Adipocyte (in vitro differentiated cells): ENCODE data around the gene IQCC.

Experiments used
- DNase-seq: peaks from one replicate; pipeline ENCODE4 v3.0.0-alpha.2; 2015; ENCODE audit warnings: low read depth
- H3K27me3 ChIP-seq: replicated peaks from 2 replicates; pipeline ENCODE4 v1.7.0; 2013; ENCODE audit warnings: mild to moderate bottlenecking, low read length, moderate library complexity; ENCODE audit not compliant: control insufficient read depth, insufficient read depth
- H3K36me3 ChIP-seq: 2 replicates; pipeline ENCODE4 v1.7.0; 2013; ENCODE audit warnings: low read length, mild to moderate bottlenecking, moderate library complexity; ENCODE audit not compliant: control insufficient read depth, insufficient read depth, severe bottlenecking
- H3K4me1 ChIP-seq: 2 replicates; pipeline ENCODE4 v1.7.0; 2013; ENCODE audit warnings: mild to moderate bottlenecking, low read length, moderate library complexity; ENCODE audit not compliant: control insufficient read depth, insufficient read depth
- H3K4me3 ChIP-seq: 2 replicates; pipeline ENCODE4 v1.7.0; 2013; ENCODE audit warnings: mild to moderate bottlenecking, low read length, moderate library complexity
- H3K9ac ChIP-seq: 2 replicates; pipeline ENCODE4 v1.7.0; 2013; ENCODE audit warnings: mild to moderate bottlenecking, low read length, moderate library complexity
- H3K9me3 ChIP-seq: 2 replicates; pipeline ENCODE4 v1.7.0; 2013; ENCODE audit warnings: mild to moderate bottlenecking, low read length, moderate library complexity; ENCODE audit not compliant: control insufficient read depth

The IQCC gene

DNA sequence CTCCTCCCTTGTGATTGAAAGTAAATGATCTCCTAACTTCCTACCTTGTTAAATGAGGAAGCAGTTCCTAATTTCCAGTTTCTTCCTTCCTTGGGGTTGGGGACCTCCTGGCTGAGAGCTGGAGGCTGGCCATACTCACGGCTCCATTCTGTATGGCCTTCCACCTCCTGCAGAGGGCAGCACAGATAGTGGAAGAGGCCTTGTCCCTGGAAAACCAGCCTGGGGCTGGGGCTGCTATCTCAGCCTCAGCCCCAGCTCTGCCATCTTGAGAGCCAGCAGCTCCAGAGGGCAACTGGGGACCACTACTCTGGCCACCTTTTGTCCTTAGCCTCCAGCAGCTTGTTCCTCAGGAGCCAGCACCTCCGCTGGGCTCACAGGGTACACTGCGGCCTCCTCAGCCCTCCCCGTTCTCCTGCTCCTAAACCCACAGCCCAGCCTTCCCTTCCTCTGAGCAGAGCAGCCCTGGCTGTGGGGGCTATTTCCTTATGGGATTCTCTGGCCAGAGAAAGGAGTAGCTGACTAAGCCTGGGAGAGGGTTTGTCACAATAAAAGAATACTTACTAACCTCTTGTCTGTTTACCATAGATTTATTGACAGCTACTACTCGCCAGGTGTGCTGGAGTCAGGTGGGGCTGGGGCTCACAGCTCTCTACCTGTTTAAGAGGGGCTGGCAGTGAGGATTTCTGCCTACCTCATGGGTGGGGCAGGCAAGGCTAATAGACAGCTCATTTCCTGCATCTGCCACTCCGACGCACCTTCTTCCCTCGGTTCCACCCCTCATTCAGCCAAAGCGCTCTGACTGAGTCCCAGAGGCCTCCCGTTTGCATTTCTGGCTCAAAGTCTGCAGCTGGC, 10.4 kb downstream of the IQCC start:
- Histone ChIP-seq H3K9ac (peak overlapping the region; percentile 30), H3K36me3 (peaks cover 27% of the 10 kb centered on the region), H3K9me3 (no peaks in the 10 kb centered on the region), H3K4me1 (peaks cover 16% of the 10 kb centered on the region), H3K4me3 (no peak overlapping the region), H3K27me3 (no peaks in the 10 kb centered on the region)
- peak; percentile 88 for DNase-seq

DNA sequence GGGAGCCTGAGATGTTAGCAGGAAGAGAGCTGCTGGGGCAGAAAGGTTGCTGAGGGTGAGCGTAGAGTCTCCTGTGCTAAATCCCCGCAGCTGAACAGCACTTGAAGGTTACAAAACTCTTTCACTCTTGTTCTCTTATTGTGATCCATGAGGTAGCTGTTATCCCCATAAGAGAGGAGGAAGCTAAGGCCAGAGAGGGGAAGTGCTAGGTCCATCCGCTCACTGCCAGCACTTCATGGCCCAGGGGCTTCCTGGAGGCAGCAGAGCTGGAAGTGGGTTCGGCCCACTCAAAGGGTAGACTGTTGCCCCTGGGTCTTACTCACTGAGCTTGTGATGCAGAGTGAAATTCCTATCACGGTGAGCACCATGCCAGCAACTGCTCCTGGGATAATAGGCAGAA, 11.1 kb downstream of the IQCC start:
- Histone ChIP-seq H3K4me3 (no peak overlapping the region), H3K27me3 (no peaks in the 10 kb centered on the region), H3K36me3 (peaks cover 27% of the 10 kb centered on the region), H3K9ac (no peak overlapping the region), H3K4me1 (peaks cover 23% of the 10 kb centered on the region), H3K9me3 (no peaks in the 10 kb centered on the region)
- DNase-seq, result no peak

DNA sequence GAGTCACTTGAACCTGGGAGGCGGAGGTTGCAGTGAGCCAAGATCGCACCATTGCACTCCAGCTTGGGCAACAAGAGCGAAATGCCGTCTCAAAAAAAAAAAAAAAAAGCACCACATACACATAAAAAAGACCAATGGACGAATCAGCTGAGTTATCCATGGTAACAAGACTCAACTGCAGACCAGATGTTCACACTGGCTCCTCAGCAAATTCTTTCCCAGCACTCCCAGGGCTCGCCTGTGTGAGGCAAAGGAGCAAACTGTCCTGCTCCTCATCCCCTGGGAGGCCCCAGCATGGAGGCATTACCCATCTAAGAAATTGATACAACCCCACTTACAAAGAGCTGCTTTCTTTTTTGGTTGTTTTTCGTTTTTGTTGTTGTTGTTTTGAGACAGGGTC, 13.6 kb downstream of the IQCC start:
- H3K36me3 ChIP-seq, result peaks cover 31% of the 10 kb centered on the region
- DNase-seq, result no peak
- H3K4me3 ChIP-seq, result no peak overlapping the region
- no peaks in the 10 kb centered on the region for H3K9me3 ChIP-seq
- peaks cover 34% of the 10 kb centered on the region for H3K4me1 ChIP-seq
- H3K27me3 ChIP-seq, result no peaks in the 10 kb centered on the region
- no peak overlapping the region for H3K9ac ChIP-seq

DNA sequence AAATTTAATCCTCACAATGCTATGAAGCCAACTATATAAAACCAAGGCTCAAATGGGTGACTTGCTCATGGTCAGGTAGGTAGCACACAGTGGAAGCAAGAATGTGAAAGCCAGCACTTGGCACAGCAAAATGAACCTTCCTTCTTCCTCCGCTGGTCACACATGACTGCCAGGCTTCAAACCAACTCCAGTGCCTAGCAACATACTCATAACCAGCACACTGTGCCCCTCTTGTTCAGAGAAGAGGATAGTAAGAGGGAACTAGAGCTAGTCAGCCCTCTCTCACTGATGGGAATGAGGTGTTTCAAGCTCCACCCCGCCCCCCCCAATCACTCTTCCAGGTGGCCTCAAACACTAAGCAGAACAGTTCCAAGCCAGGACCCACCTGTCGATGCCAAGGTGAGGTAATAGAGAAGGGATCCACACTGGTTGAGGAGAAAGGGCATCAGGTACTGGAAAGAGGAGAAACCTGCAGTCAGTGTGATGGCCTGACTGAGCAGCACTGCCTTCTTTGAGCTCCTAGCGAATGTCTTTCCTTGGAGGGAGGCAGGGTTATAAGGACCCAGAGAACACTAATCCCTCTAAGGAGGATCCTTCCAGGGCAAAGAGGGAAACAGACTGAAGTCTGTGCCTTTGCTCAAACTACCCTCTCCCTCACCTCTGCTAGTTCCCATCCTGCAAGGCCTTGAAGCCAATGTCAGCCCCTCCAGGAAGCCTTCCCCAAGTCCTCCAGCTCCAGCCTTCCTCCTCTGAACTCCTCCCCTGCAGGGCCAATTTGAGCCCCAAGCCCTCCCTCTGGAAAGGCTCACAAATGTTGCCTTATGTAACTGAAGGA, 15.5 kb downstream of the IQCC start:
- Histone ChIP-seq H3K9ac (peak overlapping the region; percentile 98), H3K36me3 (peaks cover 35% of the 10 kb centered on the region)

DNA sequence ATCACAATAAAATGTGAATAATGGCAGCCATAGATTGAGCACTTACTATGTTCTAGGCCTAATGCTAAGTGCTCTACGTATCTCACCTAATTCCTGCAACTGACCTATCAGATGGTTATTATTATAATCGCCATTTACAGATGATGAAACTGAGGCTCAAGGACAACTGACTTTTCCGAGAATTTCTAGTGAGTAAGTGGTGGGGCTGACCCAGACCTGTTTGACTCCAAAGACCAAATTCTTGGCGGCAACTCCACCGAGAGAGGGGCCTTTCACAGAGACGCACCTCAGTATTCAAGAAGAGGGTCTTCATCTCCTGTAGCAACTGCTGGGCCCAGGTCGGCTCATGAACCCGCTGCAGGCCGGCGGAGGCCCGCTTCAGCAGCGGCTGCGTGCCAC, 16.1 kb downstream of the IQCC start:
- H3K36me3 ChIP-seq, result peaks cover 34% of the 10 kb centered on the region
- H3K9me3 ChIP-seq, result no peaks in the 10 kb centered on the region
- H3K4me1 ChIP-seq, result peaks cover 39% of the 10 kb centered on the region
- peak overlapping the region; percentile 98 for H3K4me3 ChIP-seq
- DNase-seq, result peak; percentile 25
- no peaks in the 10 kb centered on the region for H3K27me3 ChIP-seq
- peak overlapping the region; percentile 98 for H3K9ac ChIP-seq

More for the DNA sequence above, 15.5 kb downstream of the IQCC start:
- H3K4me1 ChIP-seq, result peaks cover 39% of the 10 kb centered on the region
- H3K9me3 ChIP-seq, result no peaks in the 10 kb centered on the region
- DNase-seq, result no peak
- peak overlapping the region; percentile 98 for H3K4me3 ChIP-seq
- H3K27me3 ChIP-seq, result no peaks in the 10 kb centered on the region

DNA sequence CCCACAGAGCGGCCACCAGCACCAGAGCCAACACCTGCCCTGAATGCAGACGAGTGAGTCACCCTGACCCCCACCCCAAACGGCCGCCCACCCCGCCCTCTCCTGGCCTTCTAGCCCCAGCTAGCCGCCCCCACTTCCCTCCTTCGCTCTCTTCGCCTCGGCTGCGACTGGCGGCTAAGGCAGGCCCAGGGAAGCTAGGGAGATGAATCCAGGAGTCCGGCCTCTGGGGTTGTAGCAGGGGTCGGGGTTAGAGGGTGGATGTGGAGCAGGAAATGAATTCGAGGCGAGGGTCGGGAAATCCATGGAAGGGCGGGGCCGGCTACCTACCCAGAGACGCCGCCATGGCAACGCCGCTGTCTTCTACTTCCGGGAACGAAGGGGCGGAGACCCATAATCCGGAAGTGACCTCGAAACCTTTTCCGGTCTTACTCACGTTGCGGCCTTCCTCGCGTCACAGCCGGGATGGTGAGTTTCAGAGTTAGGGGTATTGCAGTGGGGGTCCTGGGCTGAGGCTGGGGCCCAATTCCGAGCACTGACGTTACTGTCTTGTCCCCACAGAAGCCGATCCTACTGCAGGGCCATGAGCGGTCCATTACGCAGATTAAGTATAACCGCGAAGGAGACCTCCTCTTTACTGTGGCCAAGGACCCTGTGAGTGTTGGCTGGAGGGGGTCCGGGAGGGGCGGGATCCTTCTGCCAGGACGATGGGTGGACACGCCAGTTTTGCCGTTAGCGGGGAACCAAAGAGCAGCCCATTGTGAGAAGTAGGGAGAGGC, 16.7 kb downstream of the IQCC start, which contains the start of the genes EIF3I and TMEM234:
Gene EIF3I, plus strand, starts transcription at position 428 of the 776 bp plus-strand sequence. Its CDS starts 35 bp downstream, at position 463.
Gene TMEM234, minus strand, starts transcription at position 374 of the 776 bp plus-strand sequence. Its CDS starts 31 bp downstream, at position 343.
- Histone ChIP-seq H3K9ac (peak within 1 kb of the TSS; percentile 98), H3K27me3 (no peaks in the 10 kb centered on the region), H3K4me1 (peaks cover 39% of the 10 kb centered on the region), H3K4me3 (peak within 1 kb of the TSS; percentile 98), H3K36me3 (peaks cover 33% of the 10 kb centered on the region), H3K9me3 (no peaks in the 10 kb centered on the region)
- peak; percentile 98 for DNase-seq

DNA sequence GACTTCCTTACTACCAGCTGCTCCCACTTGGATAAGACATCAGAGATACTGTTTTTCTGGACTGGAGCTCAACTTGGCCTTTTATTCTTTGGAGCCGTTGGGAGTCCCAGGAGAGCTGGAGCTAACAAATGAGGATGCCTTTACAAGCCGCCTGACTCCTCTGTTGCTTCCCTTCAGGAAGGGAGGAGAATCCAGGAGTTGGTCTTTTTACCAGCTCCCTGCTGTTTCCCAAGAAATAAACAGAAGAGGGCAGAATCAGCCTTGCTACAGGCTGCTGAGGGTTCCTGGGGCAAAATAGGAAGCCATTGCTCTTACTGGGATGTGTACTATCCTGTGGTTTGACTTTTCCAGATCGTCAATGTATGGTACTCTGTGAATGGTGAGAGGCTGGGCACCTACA, 18.2 kb downstream of the IQCC start:
- Histone ChIP-seq H3K27me3 (no peaks in the 10 kb centered on the region), H3K4me3 (peak overlapping the region; percentile 98), H3K9ac (peak overlapping the region; percentile 98), H3K36me3 (peaks cover 46% of the 10 kb centered on the region), H3K9me3 (no peaks in the 10 kb centered on the region), H3K4me1 (peaks cover 39% of the 10 kb centered on the region)
- no peak for DNase-seq

DNA sequence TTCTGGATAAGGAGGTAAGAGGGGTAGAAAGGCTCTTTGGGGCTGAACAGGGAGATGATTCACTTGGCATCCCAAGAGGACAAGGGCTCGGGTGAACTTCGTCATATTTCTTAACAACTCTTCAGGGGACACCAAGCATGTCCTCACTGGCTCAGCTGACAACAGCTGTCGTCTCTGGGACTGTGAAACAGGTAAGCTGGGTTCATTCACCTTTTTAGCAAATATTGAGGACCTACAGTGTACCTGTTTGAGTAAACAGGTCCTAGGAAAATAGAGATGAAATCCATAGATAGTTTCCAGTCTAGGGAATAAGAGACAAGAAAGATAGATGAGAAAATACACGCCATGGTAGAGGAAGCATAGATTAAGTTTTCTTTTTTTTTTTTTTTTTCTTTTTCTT, 18.8 kb downstream of the IQCC start:
- Histone ChIP-seq H3K27me3 (no peaks in the 10 kb centered on the region), H3K9ac (peak overlapping the region; percentile 98), H3K4me1 (peaks cover 34% of the 10 kb centered on the region), H3K4me3 (peak overlapping the region; percentile 98), H3K36me3 (peaks cover 51% of the 10 kb centered on the region), H3K9me3 (no peaks in the 10 kb centered on the region)
- DNase-seq, result no peak

DNA sequence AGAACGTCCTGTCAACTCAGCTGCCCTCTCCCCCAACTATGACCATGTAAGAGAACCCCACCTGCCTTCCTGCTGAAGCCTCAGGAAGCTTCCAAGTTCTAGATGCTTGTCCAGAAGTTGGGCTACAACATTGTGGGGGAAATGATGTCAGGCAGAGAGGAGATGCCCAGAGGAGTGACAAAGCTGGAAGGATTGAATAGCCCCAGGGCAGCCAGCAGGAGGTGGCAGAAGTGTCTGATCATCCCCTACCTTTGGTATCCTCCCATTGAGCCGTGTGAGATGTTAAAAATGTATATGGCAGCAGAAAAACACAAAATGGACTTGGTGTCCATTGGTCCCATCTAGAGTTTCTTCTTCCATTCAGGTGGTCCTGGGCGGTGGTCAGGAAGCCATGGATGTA, 23.3 kb downstream of the IQCC start:
- Histone ChIP-seq H3K9me3 (no peaks in the 10 kb centered on the region), H3K27me3 (no peaks in the 10 kb centered on the region), H3K4me1 (peaks cover 7% of the 10 kb centered on the region), H3K36me3 (peaks cover 81% of the 10 kb centered on the region), H3K4me3 (no peak overlapping the region), H3K9ac (no peak overlapping the region)
- DNase-seq, result no peak

DNA sequence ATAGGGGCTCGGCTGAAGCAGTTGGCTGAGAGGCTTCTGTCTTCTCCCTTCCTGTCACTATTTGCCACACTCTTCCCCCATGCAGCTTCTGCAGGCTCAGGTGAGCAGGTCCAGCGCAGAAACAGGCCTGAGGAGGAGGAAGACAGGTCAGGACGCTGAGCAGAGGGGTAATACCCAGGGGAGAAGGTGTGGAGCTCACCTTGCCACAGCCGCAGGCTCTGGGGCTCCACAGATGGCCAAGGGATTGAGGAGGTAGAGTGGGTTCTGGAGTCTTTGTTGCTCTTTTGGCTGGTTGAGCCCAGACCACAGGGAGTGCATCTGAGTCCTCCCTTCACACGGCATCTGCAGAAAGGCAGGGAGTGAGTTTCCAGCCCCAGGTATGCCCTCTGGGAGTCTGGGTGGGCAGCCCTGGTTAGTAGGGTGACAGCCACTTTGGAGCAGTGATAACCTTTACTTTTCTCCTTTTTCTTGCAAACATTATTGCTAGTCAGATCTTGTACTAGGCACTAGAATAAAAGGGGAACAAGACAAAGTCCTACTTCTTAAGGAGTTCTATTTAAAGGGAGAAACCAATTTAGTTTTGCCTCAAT, 26.5 kb downstream of the IQCC start:
- H3K27me3 ChIP-seq, result no peaks in the 10 kb centered on the region
- H3K4me3 ChIP-seq, result no peak overlapping the region
- peaks cover 23% of the 10 kb centered on the region for H3K4me1 ChIP-seq
- no peak for DNase-seq
- H3K9ac ChIP-seq, result no peak overlapping the region
- peaks cover 54% of the 10 kb centered on the region for H3K36me3 ChIP-seq
- H3K9me3 ChIP-seq, result no peaks in the 10 kb centered on the region
